ENCODE results near the gene CDC6.
A peak's percentile ranks its signal among the peaks of the same experiment; 100 is the strongest.

CDC6 gene

GRCh38 chr17:40287494-40288369, at the start of gene CDC6:
Gene CDC6, plus strand, starts transcription at chr17:40287879. Its CDS starts 1,542 bp downstream, at chr17:40289421.
- DNase-seq, result peak; percentile 97

GRCh38 chr17:40241252-40241834, 46.3 kb upstream of the CDC6 start:
- DNase-seq, result no peak

GRCh38 chr17:40242774-40243173, 44.9 kb upstream of the CDC6 start:
- DNase-seq, result no peak

- DNase-seq, result no peak
Measured at GRCh38 chr17:40243761-40244160, 43.9 kb upstream of the CDC6 start.

- no peak for DNase-seq
Measured at GRCh38 chr17:40244255-40244654, 43.4 kb upstream of the CDC6 start.

GRCh38 chr17:40247926-40248495, 39.7 kb upstream of the CDC6 start:
- no peak for DNase-seq

GRCh38 chr17:40248507-40248906, 39.2 kb upstream of the CDC6 start:
- no peak for DNase-seq

GRCh38 chr17:40251576-40251975, 36.1 kb upstream of the CDC6 start:
- DNase-seq, result no peak

GRCh38 chr17:40253565-40253964, 34.1 kb upstream of the CDC6 start:
- no peak for DNase-seq

GRCh38 chr17:40259505-40259904, 28.2 kb upstream of the CDC6 start:
- no peak for DNase-seq

- DNase-seq, result no peak
Measured at GRCh38 chr17:40260528-40260927, 27.2 kb upstream of the CDC6 start.

GRCh38 chr17:40264458-40265185, 23.1 kb upstream of the CDC6 start:
- DNase-seq, result no peak

- DNase-seq, result no peak
Measured at GRCh38 chr17:40265337-40265736, 22.3 kb upstream of the CDC6 start.

- DNase-seq, result no peak
Measured at GRCh38 chr17:40266882-40267281, 20.8 kb upstream of the CDC6 start.

- no peak for DNase-seq
Measured at GRCh38 chr17:40268141-40268712, 19.5 kb upstream of the CDC6 start.

GRCh38 chr17:40278414-40278813, 9.3 kb upstream of the CDC6 start:
- no peak for DNase-seq

GRCh38 chr17:40279402-40279801, 8.3 kb upstream of the CDC6 start:
- DNase-seq, result no peak

- DNase-seq, result no peak
Measured at GRCh38 chr17:40281663-40282062, 6.0 kb upstream of the CDC6 start.

GRCh38 chr17:40283662-40284061, 4.0 kb upstream of the CDC6 start:
- no peak for DNase-seq

- DNase-seq, result no peak
Measured at GRCh38 chr17:40284085-40284713, 3.5 kb upstream of the CDC6 start.

GRCh38 chr17:40286473-40286872, 1.2 kb upstream of the CDC6 start:
- no peak for DNase-seq

GRCh38 chr17:40287159-40287493, 553 bp upstream of the CDC6 start:
- DNase-seq, result no peak

Data from activated CD4-positive, alpha-beta T cell treated with anti-CD3 and anti-CD28 coated beads for 1 hour (primary cell).